BLaER1 treated with 17β-estradiol and CSF1 and Interleukin-3, amounts not matched to agents 10 nM and 100 nM (cell line): ENCODE measurements around the gene CA11.
A peak's percentile ranks its signal among the peaks of the same experiment; 100 is the strongest.

Experiments used
- H3K27ac ChIP-seq, 11 experiments: shearing (Covaris generic); formaldehyde crosslinking; 2 replicates each; pipeline ENCODE4 v1.8.1; 2022
- H3K27me3 ChIP-seq, 11 experiments: shearing (Covaris generic); formaldehyde crosslinking; 2 replicates each; pipeline ENCODE4 v1.8.1; 2022
- H3K36me3 ChIP-seq, 11 experiments: shearing (Covaris generic); formaldehyde crosslinking; 2 replicates each; pipeline ENCODE4 v1.8.1; 2022
- H3K4me1 ChIP-seq, 10 experiments: shearing (Covaris generic); formaldehyde crosslinking; 2 replicates each; pipeline ENCODE4 v1.8.1; 2022
- H3K4me2 ChIP-seq, 11 experiments: shearing (Covaris generic); formaldehyde crosslinking; 2 replicates each; pipeline ENCODE4 v1.8.1; 2022
- H3K4me3 ChIP-seq, 10 experiments: shearing (Covaris generic); formaldehyde crosslinking; 2 replicates each; pipeline ENCODE4 v1.8.1; 2022
- H3K9ac ChIP-seq, 11 experiments: shearing (Covaris generic); formaldehyde crosslinking; 2 replicates each; pipeline ENCODE4 v1.8.1; 2022
- H3K9me3 ChIP-seq, 11 experiments: shearing (Covaris generic); formaldehyde crosslinking; replicated peaks in 1 of 11; 2 replicates each; pipeline ENCODE4 v1.8.1; 2022
- H4K20me1 ChIP-seq, 11 experiments: shearing (Covaris generic); formaldehyde crosslinking; 2 replicates each; pipeline ENCODE4 v1.8.1; 2022
- Cebpa-rat ChIP-seq, 11 experiments: shearing (Covaris generic); IDR thresholded peaks; 2 replicates each; pipeline ENCODE4 v1.8.1; 2022

Gene CA11

GRCh38 chr19:48630296-48631063, 15.5 kb downstream of the CA11 start:
- H3K4me3 ChIP-seq, result peak overlapping the region in 7 of 10 experiments; percentile 0 to 61 (median 15); a peak in 10 of 20 replicates

GRCh38 chr19:48629599-48630295, 16.2 kb downstream of the CA11 start:
- no peak for TF ChIP-seq Cebpa-rat (IDR thresholded peaks at IDR 0.05)
- H4K20me1 ChIP-seq, result peaks cover 0 to 37% (median 13%) of the 10 kb centered on the region in 11 experiments; a peak in 9 of 22 replicates
- H3K36me3 ChIP-seq, result peaks cover 36 to 77% (median 58%) of the 10 kb centered on the region in 11 experiments
- no peaks in the 10 kb centered on the region for H3K9me3 ChIP-seq
- peak overlapping the region; percentile 95 to 99 (median 98); a peak in 21 of 22 replicates for H3K4me2 ChIP-seq
- H3K27ac ChIP-seq, result peak overlapping the region in 10 of 11 experiments; percentile 39 to 99 (median 94); a peak in 18 of 22 replicates
- H3K9ac ChIP-seq, result peak overlapping the region in 10 of 11 experiments; percentile 56 to 88 (median 66); a peak in 15 of 22 replicates
- H3K4me1 ChIP-seq, result peaks cover 53 to 71% (median 57%) of the 10 kb centered on the region in 10 experiments
- H3K27me3 ChIP-seq, result no peaks in the 10 kb centered on the region
- H3K4me3 ChIP-seq, result no peak overlapping the region

More at GRCh38 chr19:48630296-48631063, 15.5 kb downstream of the CA11 start:
- no peaks in the 10 kb centered on the region for H3K27me3 ChIP-seq
- no peaks in the 10 kb centered on the region for H3K9me3 ChIP-seq
- H3K4me1 ChIP-seq, result peaks cover 52 to 69% (median 57%) of the 10 kb centered on the region in 10 experiments
- TF ChIP-seq Cebpa-rat (IDR thresholded peaks at IDR 0.05), result no peak
- H3K9ac ChIP-seq, result peak overlapping the region; percentile 35 to 88 (median 66); a peak in 21 of 22 replicates
- peak overlapping the region; percentile 95 to 99 (median 98) for H3K4me2 ChIP-seq
- peaks cover 0 to 37% (median 13%) of the 10 kb centered on the region in 11 experiments; a peak in 9 of 22 replicates for H4K20me1 ChIP-seq
- H3K36me3 ChIP-seq, result peaks cover 36 to 73% (median 57%) of the 10 kb centered on the region in 11 experiments
- H3K27ac ChIP-seq, result peak overlapping the region in 10 of 11 experiments; percentile 39 to 99 (median 94); a peak in 20 of 22 replicates

GRCh38 chr19:48629297-48629598, 16.7 kb downstream of the CA11 start:
- H3K9ac ChIP-seq, result no peak overlapping the region
- no peak overlapping the region for H3K4me2 ChIP-seq
- H3K27ac ChIP-seq, result no peak overlapping the region; a peak in 1 of 22 replicates
- no peaks in the 10 kb centered on the region for H3K9me3 ChIP-seq
- no peak for TF ChIP-seq Cebpa-rat (IDR thresholded peaks at IDR 0.05)
- H3K4me3 ChIP-seq, result no peak overlapping the region
- peaks cover 36 to 77% (median 58%) of the 10 kb centered on the region in 11 experiments for H3K36me3 ChIP-seq
- peaks cover 0 to 37% (median 13%) of the 10 kb centered on the region in 11 experiments; a peak in 9 of 22 replicates for H4K20me1 ChIP-seq
- H3K4me1 ChIP-seq, result peaks cover 55 to 71% (median 57%) of the 10 kb centered on the region in 10 experiments
- no peaks in the 10 kb centered on the region for H3K27me3 ChIP-seq

- peaks cover 52 to 67% (median 54%) of the 10 kb centered on the region in 10 experiments for H3K4me1 ChIP-seq
- 0 out of 22 replicates have a peak overlapping the region, but pooled peaks of 3 of the 11 experiments have one; percentile 9 to 19 (median 10) for H3K9ac ChIP-seq
- peak overlapping the region in 2 of 11 experiments; percentile 22 to 35; a peak in 1 of 22 replicates for H3K27ac ChIP-seq
- H3K4me2 ChIP-seq, result no peak overlapping the region
- H3K27me3 ChIP-seq, result no peaks in the 10 kb centered on the region
- H3K9me3 ChIP-seq, result no peaks in the 10 kb centered on the region
- no peak for TF ChIP-seq Cebpa-rat (IDR thresholded peaks at IDR 0.05)
- peaks cover 36 to 76% (median 58%) of the 10 kb centered on the region in 11 experiments for H3K36me3 ChIP-seq
- no peak overlapping the region for H3K4me3 ChIP-seq
- H4K20me1 ChIP-seq, result peaks cover 0 to 37% (median 13%) of the 10 kb centered on the region in 11 experiments; a peak in 9 of 22 replicates
Measured at GRCh38 chr19:48628486-48629296, 17.3 kb downstream of the CA11 start.

- Histone ChIP-seq H3K4me2 (no peak overlapping the region), H3K9me3 (no peaks in the 10 kb centered on the region), H3K9ac (peak overlapping the region in 4 of 11 experiments; percentile 10 to 41 (median 26); a peak in 3 of 22 replicates), H3K27me3 (no peaks in the 10 kb centered on the region), H3K27ac (peak overlapping the region in 1 of 11 experiments; percentile 3; a peak in 1 of 22 replicates), H4K20me1 (peaks cover 0 to 34% (median 13%) of the 10 kb centered on the region in 11 experiments; a peak in 9 of 22 replicates), H3K4me1 (peaks cover 52 to 67% (median 54%) of the 10 kb centered on the region in 10 experiments), H3K4me3 (no peak overlapping the region), H3K36me3 (peaks cover 36 to 71% (median 54%) of the 10 kb centered on the region in 11 experiments)
- TF ChIP-seq Cebpa-rat (IDR thresholded peaks at IDR 0.05), result no peak
Measured at GRCh38 chr19:48627865-48628314, 18.1 kb downstream of the CA11 start.

- Histone ChIP-seq H3K9ac (peak overlapping the region in 6 of 11 experiments; percentile 4 to 42 (median 13); a peak in 7 of 22 replicates), H3K4me2 (no peak overlapping the region), H3K4me1 (peaks cover 50 to 67% (median 54%) of the 10 kb centered on the region in 10 experiments), H3K27me3 (no peaks in the 10 kb centered on the region), H3K27ac (0 out of 22 replicates have a peak overlapping the region, but pooled peaks of 1 of the 11 experiments have one; percentile 10), H4K20me1 (peaks cover 0 to 34% (median 13%) of the 10 kb centered on the region in 11 experiments; a peak in 9 of 22 replicates), H3K4me3 (no peak overlapping the region), H3K9me3 (no peaks in the 10 kb centered on the region), H3K36me3 (peaks cover 36 to 68% (median 48%) of the 10 kb centered on the region in 11 experiments)
- TF ChIP-seq Cebpa-rat (IDR thresholded peaks at IDR 0.05), result no peak
Measured at GRCh38 chr19:48627201-48627864, 18.7 kb downstream of the CA11 start.

- TF ChIP-seq Cebpa-rat (IDR thresholded peaks at IDR 0.05), result no peak
- H3K27ac ChIP-seq, result no peak overlapping the region; a peak in 1 of 22 replicates
- H3K9ac ChIP-seq, result peak overlapping the region in 7 of 11 experiments; percentile 66 to 87 (median 84); a peak in 8 of 22 replicates
- no peak overlapping the region; a peak in 1 of 22 replicates for H3K4me2 ChIP-seq
- H4K20me1 ChIP-seq, result peaks cover 0 to 25% (median 7%) of the 10 kb centered on the region in 11 experiments; a peak in 9 of 22 replicates
- no peaks in the 10 kb centered on the region for H3K27me3 ChIP-seq
- H3K9me3 ChIP-seq, result no peaks in the 10 kb centered on the region
- H3K36me3 ChIP-seq, result peaks cover 24 to 63% (median 41%) of the 10 kb centered on the region in 11 experiments
- peaks cover 40 to 67% (median 50%) of the 10 kb centered on the region in 10 experiments for H3K4me1 ChIP-seq
- no peak overlapping the region for H3K4me3 ChIP-seq
Measured at GRCh38 chr19:48625891-48626327, 20.1 kb downstream of the CA11 start.
